NCI-H748 (cell line): ENCODE measurements around the gene CARD9.
"Not testable (repeated sequence)": the region's sequence is repeated elsewhere in the genome, so short reads cannot be mapped to it uniquely, and the experiment has no call there.

Experiments
- DNase-seq: peaks from one replicate; lab custom pipeline; 2025; ENCODE audit not compliant: unreplicated experiment; lab: John Stamatoyannopoulos, UW

The CARD9 gene

DNA sequence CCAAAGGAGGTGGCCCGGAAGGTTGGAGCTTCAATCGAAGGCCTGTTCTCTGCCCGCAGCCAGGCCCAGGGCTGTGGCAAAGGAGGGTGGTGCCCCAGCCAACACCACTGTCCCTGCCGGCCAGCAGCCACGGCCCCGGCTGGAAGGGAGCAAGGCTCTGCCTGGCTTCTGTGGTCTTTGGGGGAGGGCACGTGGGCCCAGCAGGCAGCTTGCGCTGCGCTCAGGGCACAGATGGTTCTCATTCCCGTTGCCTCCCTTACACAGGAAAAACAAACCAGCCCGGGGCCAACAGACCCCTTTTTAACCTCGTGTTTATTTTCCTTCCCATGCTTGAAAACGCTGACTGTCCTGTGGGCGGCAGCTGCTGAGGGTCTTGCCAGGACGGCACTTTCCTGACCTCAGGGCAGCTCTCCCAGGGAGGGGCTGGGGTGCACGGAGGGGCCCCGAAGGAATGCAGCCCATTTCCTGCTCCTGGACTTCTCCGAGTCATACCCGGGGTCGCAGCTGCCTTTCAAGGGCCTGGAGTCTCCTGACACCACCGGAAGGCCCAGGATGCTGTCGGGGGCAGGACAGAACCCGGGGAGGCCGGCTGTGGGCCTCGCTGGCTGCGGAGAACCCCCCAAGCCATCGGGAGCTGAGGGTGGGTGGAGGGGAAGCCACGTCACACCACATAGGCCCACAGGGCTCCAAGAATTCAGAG lies 47.3 kb downstream of the CARD9 start:
- no peak for DNase-seq

DNA sequence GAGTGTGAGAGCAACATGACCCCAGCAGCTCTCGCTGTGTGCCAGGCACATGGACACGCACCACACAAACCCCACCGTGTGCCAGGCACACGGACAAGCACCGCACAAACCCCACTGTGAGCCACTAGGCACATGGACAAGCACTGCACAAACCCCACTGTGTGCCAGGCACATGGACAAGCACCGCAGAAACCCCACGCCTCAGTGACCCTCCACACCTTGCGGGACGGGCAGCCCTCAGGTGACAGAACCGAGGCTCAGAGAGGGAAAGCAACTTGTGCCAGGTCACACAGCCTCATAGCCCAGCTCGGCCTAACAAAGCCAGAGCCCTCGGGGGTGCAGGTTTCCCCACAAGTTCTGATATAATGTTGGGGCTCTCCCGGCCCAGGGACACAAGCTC lies 48.1 kb downstream of the CARD9 start:
- no peak for DNase-seq

DNA sequence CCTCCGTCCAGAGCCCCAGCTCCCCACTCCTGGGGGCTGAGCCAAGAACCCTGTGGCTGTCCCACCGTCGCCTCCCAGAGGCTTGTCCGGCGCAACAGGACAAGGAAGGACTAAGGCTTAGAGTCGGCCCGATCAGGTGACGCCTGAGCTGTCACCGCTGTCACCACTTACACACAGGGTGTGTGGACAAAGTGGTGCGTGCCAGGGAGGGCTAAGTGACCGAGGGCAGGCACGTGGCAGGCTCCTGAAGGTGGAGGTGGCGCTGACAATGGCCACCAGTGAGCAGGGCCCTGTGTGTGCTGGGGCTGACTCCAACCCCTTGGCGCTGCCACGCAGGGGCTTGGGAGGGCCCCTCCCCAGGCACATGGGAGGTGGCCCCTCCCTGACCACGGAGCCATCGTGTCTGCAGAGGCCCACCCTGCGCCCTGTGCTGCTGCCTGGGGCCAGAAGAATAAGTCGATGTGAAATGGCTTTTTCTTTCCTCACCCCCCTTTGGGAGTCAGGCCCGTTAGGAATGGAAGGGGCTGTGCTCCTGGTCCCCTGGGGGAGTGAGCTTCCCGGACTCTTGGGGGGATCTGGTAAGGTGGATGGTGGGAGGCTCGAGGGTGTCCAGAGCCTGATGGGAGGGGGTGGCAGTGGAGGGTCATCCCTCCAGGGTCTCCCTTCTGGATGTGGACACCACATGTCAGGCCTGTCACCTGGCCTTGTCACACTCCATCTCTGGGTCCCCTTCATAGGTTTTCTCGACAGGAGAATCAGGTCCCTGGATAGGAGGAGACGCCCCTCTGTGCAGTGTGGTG lies 48.8 kb downstream of the CARD9 start:
- DNase-seq, result no peak

DNA sequence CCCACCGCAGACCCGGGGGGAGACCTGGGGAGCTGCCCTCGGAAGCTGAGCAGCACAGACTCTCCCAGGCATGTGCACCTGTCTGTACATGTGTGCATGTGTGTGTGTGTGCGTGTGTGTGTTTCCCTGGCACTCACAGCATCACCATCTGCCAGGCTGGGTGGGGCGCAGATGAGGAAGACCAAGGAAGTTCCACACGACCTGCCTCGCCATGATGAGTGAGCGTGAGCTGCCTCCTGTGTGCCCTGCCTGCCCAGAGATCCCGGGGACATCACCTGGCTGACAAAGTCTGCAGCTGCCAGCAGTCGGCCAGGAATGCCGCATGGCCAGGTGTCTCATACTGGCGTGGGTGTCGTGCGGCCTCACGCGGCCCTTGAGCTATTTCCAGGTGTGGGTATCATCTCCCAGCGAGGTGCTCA lies 50.1 kb downstream of the CARD9 start:
- peak; percentile 59 for DNase-seq

DNA sequence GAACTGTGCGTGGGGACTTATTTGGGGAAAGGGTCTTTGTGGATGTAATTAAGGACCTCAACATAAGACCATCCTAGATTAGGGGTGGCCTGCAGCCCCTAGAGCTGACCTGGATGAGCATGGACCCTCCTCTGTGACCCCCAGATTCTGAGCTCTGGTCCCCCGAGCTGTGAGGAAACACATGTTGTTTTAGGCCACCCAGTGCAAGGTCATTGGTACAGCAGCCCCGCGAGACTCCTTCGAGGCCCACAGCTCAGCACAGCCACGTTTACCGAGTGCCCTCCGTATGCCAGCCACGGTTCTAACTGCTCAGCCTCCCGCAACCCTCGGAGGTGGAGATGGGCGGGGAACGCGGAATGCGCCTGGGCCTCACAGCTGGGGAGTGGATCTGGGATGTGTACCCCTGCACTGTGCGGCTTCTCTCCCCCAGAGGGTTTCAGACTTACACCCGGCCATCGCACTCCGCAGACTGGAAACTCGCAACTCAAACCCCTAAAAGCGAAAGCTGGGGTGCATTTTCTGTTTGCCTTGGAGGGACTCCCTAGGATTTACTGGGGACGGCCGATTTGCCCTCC lies 50.6 kb downstream of the CARD9 start:
- DNase-seq, result no peak

DNA sequence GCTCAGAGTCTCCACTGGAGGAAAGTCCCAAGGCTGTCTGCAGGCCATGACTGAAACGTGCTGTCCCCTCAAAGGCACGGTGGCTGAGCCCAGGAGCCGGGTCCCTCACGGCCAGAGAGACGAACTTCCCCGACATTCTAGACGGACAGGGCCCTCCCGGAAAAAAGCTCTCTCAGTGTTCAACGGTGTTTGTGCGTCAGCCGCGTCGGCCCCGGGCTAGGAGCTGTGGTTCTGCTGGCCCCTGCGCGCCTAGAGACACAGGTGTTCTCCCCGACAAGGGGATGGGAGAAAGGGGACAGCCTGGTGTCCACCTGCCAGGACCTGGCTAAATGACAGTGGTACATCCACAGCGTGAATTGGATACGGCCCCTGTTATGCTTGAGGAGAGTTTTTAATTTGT lies 51.9 kb downstream of the CARD9 start:
- no peak for DNase-seq

DNA sequence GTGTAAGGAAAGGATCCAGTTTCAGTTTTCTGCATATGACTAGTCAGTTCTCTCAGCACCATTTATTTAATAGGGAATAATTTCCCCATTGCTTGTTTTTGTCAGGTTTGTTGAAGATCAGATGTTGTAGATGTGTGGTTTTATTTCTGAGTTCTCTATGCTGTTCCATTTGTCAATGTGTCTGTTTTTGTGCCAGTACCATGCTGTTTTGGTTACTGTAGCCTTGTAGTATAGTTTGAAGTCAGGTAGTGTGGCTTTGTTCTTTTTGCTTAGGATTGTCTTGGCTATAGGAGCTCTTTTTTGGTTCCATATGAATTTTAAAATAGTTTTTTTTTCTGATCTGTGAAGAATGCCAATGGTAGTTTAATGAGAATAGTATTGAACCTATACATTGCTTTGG lies 52.5 kb downstream of the CARD9 start:
- not testable (repeated sequence) for DNase-seq

DNA sequence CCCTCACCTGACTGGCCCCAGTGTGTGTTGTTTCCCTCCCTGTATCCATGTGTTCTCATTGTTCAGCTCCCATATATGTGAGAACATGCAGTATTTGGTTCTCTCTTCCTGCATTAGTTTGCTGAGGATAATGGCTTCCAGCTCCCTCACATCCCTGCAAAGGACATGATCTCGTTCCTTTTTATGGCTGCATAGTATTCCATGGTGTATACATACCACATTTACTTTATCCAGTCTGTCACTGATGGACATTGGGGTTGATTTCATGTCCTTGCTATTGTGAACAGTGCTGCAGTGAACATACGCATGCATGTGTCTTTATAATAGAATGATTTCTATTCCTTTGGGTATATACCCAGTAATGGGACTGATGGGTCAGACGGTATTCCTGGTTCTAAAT lies 53.5 kb downstream of the CARD9 start:
- DNase-seq, result not testable (repeated sequence)

DNA sequence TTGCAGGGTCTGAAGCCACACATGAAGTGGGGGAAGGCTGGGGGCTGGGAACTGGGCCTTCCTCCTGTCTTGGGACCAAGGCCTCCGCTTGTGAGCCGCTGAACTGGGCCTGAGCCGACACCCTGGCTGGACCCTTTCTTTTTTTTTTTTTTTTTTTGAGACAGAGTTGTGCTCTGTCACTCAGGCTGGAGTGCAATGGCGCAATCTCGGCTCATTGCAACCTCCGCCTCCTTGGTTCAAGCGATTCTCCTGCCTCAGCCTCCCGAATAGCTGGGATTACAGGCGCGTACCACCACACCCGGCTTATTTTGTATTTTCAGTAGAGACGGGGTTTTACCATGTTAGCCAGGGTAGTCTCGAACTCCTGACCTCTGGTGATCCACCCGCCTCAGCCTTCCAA lies 54.2 kb downstream of the CARD9 start:
- DNase-seq, result not testable (repeated sequence)

DNA sequence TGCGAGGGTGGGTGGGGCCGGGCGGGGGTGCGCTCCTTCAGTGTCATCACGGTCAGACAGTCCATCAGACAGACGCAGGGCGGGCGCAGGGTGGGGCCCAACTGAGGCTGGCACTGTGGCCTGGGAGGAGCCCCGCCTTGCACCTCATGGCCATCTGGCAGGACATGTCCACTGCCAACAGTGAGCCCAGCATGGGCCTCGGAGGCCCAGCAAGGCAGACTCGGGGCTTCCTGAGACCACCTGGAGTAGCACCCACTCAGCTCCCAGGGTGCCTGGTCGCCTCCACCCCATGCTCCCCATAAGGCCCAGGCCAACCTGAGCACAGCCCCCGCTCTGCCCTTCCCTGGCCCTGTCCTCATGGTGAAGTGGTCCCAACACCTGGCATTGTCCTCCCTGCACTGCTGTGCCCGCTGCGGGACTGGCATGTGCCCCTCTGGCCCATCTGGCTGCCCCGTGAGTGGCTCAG lies 54.7 kb downstream of the CARD9 start:
- no peak for DNase-seq

DNA sequence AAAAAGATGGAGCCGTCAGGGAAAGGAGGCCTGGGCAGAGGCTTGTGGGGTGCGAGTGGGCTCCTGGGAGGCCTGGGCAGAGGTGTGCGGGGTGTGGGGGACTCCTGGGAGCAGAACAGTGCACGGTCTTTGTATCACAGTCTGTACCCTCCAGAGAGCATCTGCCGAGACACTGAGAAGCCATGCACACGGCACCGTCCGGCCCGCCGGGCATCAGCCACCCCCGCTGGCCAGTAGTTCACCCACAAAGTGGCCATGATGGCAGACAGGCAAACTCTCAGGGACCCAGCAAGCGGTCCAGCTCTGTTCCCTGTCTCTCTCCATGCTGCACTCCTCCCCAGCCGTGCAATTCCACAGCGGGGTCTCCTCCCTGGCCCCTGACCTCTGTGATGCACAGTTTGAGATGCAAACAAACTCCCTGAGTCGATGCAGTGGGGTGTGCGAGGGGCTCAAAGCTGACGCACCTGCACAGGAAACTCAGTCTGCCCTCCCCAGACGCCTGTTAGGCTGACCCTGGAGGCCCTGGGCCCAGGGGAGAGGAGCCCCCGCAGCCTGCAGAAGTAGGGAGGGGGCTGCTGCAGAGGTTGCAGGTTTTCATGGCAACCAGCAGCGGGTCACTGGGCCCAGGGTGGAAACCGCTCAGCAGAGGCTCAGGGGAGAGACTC lies 55.2 kb downstream of the CARD9 start:
- no peak for DNase-seq

DNA sequence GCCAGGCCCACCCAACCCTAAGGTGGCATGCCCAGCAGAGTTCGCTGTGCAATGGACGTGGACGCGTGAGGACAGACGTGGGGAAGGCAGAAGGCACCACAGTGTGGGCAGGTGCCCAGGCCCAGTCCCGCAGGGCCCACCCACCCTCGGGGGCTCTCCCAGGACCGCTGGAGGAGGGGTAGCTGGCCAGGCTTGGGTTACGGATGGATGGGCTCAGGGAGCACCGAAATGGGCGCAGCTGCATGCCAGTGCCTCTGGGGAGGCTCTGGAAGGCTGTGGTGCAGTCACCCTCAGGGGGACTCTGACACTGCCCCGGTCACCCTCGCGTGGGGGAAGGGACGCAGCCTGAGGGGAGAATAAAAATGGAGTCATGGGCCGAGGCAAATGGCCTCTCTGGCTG lies 55.8 kb downstream of the CARD9 start:
- no peak for DNase-seq

DNA sequence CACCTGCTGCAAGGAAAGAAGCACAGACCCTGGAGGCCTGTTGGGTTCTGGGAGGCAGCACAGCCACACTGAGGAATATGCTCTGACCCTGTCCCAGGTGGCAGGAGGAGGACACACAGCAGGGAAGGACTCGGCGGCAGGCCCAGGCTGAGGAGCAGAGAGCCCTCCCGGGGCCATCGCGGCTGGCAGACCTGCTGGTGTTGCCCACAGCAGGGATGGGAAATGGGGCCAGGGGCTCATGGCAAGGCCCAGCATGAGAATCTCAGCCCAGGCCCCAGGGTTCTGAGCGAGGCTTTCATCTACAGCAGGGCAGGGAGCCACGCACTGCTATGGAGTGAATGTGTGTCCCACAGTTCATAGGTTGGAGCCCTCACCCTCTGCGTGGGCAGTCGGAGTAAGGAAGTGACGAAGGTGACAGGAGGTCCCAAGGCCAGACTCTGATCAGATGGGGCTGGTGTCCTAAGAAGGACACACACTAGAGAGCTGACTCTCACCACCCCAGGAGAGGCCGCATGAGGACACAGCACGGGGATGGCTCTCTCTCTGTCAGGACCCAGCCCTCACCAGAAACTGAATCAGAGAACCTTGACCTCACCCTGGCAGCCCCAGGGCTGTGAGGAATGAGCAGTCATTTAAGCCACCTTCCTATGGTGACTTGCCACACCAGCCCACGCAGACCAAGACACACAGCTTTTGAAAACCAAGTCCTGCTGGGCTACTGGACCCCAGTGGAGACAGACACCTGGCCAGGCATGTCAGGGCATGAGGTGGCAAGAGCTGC lies 56.4 kb downstream of the CARD9 start:
- no peak for DNase-seq

DNA sequence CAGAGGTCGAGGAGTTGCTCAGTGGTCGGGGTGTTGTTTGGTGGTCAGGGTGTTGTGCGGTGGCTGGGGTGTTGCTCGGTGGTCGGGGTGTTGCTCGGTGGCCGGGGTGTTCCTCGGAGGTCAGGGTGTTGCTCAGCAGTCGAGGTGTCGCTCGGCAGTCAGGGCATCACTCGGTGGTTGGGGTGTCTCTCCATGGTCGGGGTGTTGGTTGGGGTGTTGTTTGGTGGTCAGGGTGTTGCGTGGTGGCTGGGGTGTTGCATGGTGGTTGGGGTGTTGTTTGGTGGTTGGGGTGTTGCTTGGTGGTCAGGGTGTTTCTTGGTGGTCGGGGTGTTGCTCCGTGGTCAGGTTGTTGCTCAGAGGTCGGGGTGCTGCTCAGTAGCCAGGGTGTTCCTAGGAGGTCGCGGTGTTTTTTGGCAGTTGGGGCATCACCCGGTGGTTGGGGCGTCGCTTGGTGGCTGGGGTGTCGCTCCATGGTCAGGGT lies 57.2 kb downstream of the CARD9 start:
- no peak for DNase-seq

DNA sequence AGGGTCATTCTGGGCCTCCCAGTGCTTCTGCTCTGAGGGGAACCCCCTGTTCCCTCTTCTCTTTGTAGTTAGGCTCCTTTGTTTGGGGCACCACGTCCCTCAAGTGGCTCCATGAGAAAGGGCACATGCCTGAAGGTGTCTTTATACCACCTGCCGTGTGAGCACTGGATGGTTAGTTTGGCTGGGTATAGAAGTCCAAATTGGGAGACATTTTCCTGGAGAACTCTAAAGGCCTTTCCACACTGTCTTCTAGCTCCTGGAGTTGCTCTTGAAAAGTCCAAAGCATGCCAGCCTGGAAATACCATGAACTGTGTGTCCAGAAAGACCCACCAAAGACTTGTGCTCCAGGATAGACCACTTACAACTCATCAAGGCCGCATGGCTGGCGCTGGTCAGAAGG lies 58.5 kb downstream of the CARD9 start:
- no peak for DNase-seq

DNA sequence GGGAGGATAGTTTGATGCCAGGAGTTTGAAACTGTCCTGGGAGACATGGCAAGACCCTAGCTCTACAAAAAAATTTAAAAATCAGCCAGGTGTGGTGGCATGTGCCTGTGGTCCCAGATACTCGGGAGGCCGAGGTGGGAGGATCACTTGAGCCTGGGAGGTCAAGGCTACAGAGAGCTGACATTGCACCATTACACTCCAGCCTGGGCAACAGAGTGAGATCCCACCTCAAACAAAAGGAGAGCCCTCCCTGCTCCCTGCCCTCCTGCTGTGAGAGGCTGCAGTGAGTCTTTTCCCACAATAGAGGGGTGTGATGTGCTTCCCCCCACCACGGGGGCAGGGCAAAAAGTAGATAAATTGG lies 59.4 kb downstream of the CARD9 start:
- no peak for DNase-seq
